Esophagus squamous epithelium (tissue), 4 donors: ENCODE data around the gene KRT15.

Experiments used
- POLR2A ChIP-seq, 4 donors: fragments of 450-650 bp; IDR thresholded peaks; one replicate each; pipeline ENCODE4 v1.6.1; 2017; ENCODE audit warnings: antibody characterized with exemption in 4 of 4, mild to moderate bottlenecking in 4 of 4, moderate library complexity in 3 of 4
- TF ChIP-seq, protein P1 (sequence below), 6 experiments: fragments of 450-650 bp in 4 of 6; fragments of 200-600 bp in 2 of 6; sonication (generic) in 2 of 6; IDR thresholded peaks; one replicate each; pipeline ENCODE4 v1.5.1; 2016 to 2019; ENCODE audit warnings: antibody characterized with exemption in 6 of 6, mild to moderate bottlenecking in 4 of 6, moderate library complexity in 4 of 6

DNA sequence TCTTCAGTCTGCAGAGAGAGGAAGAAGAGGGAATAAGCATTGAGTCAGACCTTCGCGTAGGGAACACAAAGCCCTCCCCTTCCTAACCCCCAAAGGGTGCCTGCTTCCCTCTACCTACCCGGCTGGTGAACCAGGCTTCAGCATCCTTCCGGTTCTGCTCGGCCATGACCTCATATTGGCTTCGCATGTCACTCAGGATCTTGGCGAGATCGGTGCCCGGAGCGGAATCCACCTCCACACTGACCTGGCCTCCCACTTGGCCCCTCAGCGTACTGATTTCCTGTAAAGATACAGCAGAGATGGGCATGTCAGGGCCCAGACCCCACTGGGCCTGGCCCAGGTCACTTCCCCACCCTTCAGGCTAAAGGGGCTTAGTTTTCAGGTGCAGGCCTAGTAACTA is 5.6 kb upstream of the KRT15 start:
- TF ChIP-seq, protein P1, sequence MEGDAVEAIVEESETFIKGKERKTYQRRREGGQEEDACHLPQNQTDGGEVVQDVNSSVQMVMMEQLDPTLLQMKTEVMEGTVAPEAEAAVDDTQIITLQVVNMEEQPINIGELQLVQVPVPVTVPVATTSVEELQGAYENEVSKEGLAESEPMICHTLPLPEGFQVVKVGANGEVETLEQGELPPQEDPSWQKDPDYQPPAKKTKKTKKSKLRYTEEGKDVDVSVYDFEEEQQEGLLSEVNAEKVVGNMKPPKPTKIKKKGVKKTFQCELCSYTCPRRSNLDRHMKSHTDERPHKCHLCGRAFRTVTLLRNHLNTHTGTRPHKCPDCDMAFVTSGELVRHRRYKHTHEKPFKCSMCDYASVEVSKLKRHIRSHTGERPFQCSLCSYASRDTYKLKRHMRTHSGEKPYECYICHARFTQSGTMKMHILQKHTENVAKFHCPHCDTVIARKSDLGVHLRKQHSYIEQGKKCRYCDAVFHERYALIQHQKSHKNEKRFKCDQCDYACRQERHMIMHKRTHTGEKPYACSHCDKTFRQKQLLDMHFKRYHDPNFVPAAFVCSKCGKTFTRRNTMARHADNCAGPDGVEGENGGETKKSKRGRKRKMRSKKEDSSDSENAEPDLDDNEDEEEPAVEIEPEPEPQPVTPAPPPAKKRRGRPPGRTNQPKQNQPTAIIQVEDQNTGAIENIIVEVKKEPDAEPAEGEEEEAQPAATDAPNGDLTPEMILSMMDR (IDR thresholded peaks at IDR 0.05), result no peak
- TF ChIP-seq POLR2A (IDR thresholded peaks at IDR 0.05), result no peak
